ENCODE data around the gene HIF3A.
A peak's percentile ranks its signal among the peaks of the same experiment; 100 is the strongest.

HIF3A gene

DNA sequence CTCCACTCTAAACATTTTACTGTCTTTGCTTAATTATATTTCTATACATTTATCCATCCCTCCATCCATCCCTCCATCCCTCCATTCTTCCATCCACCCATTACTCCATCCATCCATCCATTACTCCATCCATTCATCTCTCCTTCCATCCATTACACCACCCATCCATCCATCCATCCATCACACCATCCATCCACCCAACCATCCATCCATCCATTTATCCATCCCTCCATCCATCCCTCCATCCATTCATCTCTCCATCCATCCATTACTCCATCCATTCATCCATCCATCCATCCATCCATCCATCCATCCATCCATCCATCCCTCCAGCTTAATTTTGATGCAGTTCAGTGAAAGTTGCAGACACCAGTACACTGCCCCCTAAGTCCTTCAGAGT, 5.0 kb upstream of the HIF3A start:
- H3K4me3 ChIP-seq (ENCODE audit: low read depth, low read length): no peak overlapping the region
- TF ChIP-seq POLR2A (IDR thresholded peaks at IDR 0.05; ENCODE audit: extremely low read depth, insufficient read length) (no peak), MYC (IDR thresholded peaks at IDR 0.05; ENCODE audit: low read depth, low read length) (no peak)
- TF ChIP-seq, protein P1, sequence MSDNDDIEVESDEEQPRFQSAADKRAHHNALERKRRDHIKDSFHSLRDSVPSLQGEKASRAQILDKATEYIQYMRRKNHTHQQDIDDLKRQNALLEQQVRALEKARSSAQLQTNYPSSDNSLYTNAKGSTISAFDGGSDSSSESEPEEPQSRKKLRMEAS (IDR thresholded peaks at IDR 0.05; ENCODE audit: low read depth, low read length): no peak
- TF ChIP-seq, protein P2, sequence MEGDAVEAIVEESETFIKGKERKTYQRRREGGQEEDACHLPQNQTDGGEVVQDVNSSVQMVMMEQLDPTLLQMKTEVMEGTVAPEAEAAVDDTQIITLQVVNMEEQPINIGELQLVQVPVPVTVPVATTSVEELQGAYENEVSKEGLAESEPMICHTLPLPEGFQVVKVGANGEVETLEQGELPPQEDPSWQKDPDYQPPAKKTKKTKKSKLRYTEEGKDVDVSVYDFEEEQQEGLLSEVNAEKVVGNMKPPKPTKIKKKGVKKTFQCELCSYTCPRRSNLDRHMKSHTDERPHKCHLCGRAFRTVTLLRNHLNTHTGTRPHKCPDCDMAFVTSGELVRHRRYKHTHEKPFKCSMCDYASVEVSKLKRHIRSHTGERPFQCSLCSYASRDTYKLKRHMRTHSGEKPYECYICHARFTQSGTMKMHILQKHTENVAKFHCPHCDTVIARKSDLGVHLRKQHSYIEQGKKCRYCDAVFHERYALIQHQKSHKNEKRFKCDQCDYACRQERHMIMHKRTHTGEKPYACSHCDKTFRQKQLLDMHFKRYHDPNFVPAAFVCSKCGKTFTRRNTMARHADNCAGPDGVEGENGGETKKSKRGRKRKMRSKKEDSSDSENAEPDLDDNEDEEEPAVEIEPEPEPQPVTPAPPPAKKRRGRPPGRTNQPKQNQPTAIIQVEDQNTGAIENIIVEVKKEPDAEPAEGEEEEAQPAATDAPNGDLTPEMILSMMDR (IDR thresholded peaks at IDR 0.05; ENCODE audit: low read depth, low read length): no peak
- no peak for DNase-seq (ENCODE audit: low read depth)

DNA sequence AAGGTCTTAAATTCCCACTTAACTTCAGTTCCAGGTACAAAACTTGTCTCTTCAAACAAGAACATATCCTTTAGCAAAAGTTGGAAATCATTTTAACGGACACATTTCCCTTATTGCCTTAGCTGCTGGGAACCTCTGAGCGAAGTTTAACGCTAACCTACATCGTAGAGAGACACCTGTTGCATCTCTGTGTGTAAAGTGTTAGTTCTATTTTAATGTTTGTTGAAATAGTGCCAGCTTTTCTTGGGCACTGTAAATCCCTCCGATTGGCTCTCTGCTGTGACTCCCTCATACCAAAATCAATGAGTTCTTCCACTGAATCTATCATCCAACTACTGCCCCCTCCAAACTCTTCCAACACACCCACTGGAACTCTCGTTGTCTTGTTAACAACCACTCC, 2.3 kb upstream of the HIF3A start:
- TF ChIP-seq POLR2A (IDR thresholded peaks at IDR 0.05; ENCODE audit: extremely low read depth, insufficient read length) (no peak), MYC (IDR thresholded peaks at IDR 0.05; ENCODE audit: low read depth, low read length) (no peak)
- TF ChIP-seq, protein P2 (IDR thresholded peaks at IDR 0.05; ENCODE audit: low read depth, low read length): no peak
- TF ChIP-seq, protein P1 (IDR thresholded peaks at IDR 0.05; ENCODE audit: low read depth, low read length): no peak
- H3K4me3 ChIP-seq (ENCODE audit: low read depth, low read length): no peak overlapping the region
- no peak for DNase-seq (ENCODE audit: low read depth)

DNA sequence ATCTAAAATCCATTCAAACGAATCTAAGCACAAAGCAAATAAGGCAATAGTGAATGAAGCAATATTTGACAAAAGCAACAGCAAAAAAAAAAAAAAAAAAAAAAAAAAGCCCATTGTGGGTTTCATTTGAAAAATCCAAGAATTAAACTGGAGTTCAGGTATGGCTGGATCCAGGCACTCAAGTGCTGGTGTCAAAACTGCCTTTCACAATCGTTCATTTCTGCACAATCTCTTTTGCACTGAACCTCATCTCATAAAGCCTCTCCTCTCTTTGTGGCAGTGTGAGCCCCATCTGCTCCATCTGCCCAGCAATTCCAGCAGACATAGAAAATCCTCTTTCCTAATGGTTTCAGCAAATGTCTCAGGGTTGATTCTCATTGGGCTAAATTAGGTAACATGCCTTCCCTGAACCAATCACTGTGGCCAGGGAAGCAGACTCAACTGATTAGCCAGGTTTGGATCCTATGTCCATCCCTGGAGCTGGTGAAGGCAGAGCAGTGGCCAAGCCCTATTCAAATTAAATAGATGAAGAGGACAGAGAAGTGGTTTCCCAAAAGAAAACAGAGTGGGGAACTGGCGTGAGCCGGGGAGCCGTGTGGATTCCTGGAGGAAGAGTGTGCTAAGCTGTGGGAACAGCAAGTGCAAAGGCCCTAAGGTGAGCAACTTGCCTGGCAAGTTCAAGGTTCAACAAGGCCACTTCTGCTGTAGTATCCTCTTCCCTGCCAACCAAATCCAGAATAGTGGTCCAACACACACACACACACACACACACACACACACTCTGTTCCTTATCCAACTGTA, 1.2 kb upstream of the HIF3A start:
- DNase-seq (ENCODE audit: low read depth): no peak
- TF ChIP-seq POLR2A (IDR thresholded peaks at IDR 0.05; ENCODE audit: extremely low read depth, insufficient read length): no peak
- TF ChIP-seq, protein P2 (IDR thresholded peaks at IDR 0.05; ENCODE audit: low read depth, low read length): no peak
- H3K4me3 ChIP-seq (ENCODE audit: low read depth, low read length): no peak overlapping the region

DNA sequence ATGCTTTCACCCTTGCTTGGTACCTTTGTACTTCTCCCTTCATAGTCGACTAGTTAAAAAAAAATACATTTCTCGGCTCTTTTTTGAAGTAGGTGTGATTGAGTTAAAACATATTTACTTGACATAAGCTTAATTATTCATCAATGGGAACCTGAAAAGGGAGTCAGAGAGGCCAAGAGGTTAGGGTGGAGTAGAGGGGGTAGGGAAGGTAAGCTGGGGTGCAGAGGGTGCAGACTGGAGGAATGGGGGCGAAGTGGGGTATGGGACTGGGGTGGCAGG, 701 bp upstream of the HIF3A start:
- TF ChIP-seq, protein P1 (IDR thresholded peaks at IDR 0.05; ENCODE audit: low read depth, low read length): no peak
- TF ChIP-seq, protein P2 (IDR thresholded peaks at IDR 0.05; ENCODE audit: low read depth, low read length): no peak
- no peak for TF ChIP-seq POLR2A (IDR thresholded peaks at IDR 0.05; ENCODE audit: extremely low read depth, insufficient read length)
- TF ChIP-seq MYC (IDR thresholded peaks at IDR 0.05; ENCODE audit: low read depth, low read length): no peak
- DNase-seq (ENCODE audit: low read depth): no peak
- H3K4me3 ChIP-seq (ENCODE audit: low read depth, low read length): no peak overlapping the region

DNA sequence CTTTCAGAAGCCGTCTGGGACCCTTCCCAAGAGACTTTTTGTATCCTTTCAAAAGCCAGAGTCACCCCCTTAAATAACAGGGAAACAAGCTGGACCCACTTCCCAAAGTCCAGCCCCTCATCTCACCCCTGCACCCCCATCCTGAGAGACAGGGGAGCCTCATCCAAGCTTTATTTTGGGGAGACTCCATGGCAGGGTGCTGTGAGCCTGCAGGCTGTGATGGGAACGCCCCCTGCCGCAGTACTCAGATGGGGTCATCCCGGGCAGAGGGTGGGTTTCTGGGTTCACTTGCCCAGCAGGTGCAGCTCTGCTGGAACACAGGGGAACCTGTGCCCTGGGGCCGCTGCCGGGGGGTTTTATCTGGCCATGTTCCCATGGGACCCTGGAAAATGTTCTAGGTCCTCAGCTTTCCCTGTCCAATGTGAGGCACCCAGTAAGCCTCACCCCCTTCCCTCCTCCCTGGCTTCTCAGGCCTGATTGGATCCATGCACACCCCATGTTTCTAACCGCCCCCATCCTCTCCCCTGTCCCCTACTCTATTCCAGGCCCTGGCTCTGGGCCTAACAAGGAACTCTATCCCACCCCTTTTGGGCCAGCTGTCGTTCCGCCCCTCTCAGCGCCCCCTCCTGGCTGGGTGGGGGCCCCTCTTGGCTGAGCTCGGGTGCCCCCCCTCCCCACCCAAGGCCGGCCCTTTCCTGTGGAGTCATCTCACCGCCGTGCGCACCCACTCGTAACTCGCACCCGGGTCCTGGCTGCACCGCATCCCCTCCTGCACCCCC, 1.0 kb downstream of the HIF3A start:
- TF ChIP-seq, protein P2 (IDR thresholded peaks at IDR 0.05; ENCODE audit: low read depth, low read length): peak; percentile 16
- no peak for TF ChIP-seq MYC (IDR thresholded peaks at IDR 0.05; ENCODE audit: low read depth, low read length)
- DNase-seq (ENCODE audit: low read depth): no peak
- H3K4me3 ChIP-seq (ENCODE audit: low read depth, low read length): no peak overlapping the region

Data from NB4 (cell line).